ENCODE measurements around the gene MCM10.

- TF ChIP-seq MYNN (IDR thresholded peaks at IDR 0.05) (no peak), MYNN (CRISPR knock-in tag; IDR thresholded peaks at IDR 0.05) (no peak), ZNF143 (CRISPR knock-in tag; IDR thresholded peaks at IDR 0.05) (no peak), EZH2 (IDR thresholded peaks at IDR 0.05; ENCODE audit: borderline replicate concordance, low read depth, low read length) (no peak), TCFL5 (CRISPR knock-in tag; conservative IDR thresholded peaks at IDR 0.05) (no peak), MTA1 (IDR thresholded peaks at IDR 0.05; ENCODE audit: borderline replicate concordance) (no peak)
Observed at GRCh38 chr10:13183625-13184024, 22.3 kb downstream of the MCM10 start.

All from K562 (cell line).